Stimulated activated CD4-positive, alpha-beta T cell treated with anti-CD3 and anti-CD28 coated beads, Interleukin-1b, Interleukin-23, amount 100 ng/mL, for 1 hour (primary cell): ENCODE data around the gene DPP7.

ENCODE experiments used
- DNase-seq, 2 donors: peaks; one replicate each; pipeline ENCODE4 v3.0.0-alpha.2; 2020; ENCODE audit warnings: low read depth in 2 of 2

DPP7 gene

GRCh38 chr9:137114613-137115393 lies at the start of gene DPP7:
Gene DPP7 (minus strand): TSS chr9:137114733. CDS start chr9:137114713, 20 bp downstream.
- DNase-seq: peak; percentile 50 to 63

- no peak for DNase-seq
Measured at GRCh38 chr9:137163805-137164204, 49.3 kb upstream of the DPP7 start.

- DNase-seq: no peak
Measured at GRCh38 chr9:137163365-137163715, 48.8 kb upstream of the DPP7 start.

GRCh38 chr9:137162505-137163364 lies 48.2 kb upstream of the DPP7 start:
- no peak for DNase-seq

GRCh38 chr9:137161558-137162486 lies 47.3 kb upstream of the DPP7 start:
- DNase-seq: no peak

GRCh38 chr9:137160716-137161557 lies 46.4 kb upstream of the DPP7 start:
- no peak for DNase-seq

GRCh38 chr9:137160054-137160425 lies 45.5 kb upstream of the DPP7 start:
- no peak for DNase-seq

GRCh38 chr9:137159105-137160053 lies 44.8 kb upstream of the DPP7 start:
- DNase-seq: no peak

GRCh38 chr9:137158625-137159024 lies 44.1 kb upstream of the DPP7 start:
- no peak for DNase-seq

GRCh38 chr9:137157618-137158415 lies 43.3 kb upstream of the DPP7 start:
- no peak for DNase-seq

GRCh38 chr9:137156567-137157375 lies 42.2 kb upstream of the DPP7 start:
- DNase-seq: peak; percentile 24 to 45

- no peak for DNase-seq
Measured at GRCh38 chr9:137152844-137153405, 38.4 kb upstream of the DPP7 start.

- peak in 1 of 2 donors; percentile 29 for DNase-seq
Measured at GRCh38 chr9:137150617-137151457, 36.3 kb upstream of the DPP7 start.

- no peak for DNase-seq
Measured at GRCh38 chr9:137149942-137150616, 35.5 kb upstream of the DPP7 start.

GRCh38 chr9:137149363-137149762 lies 34.8 kb upstream of the DPP7 start:
- no peak for DNase-seq

- DNase-seq: no peak
Measured at GRCh38 chr9:137148661-137149060, 34.1 kb upstream of the DPP7 start.
